Loucy (cell line): Measurements from ENCODE around the gene KCNJ3.

ENCODE experiments used
- EZH2phosphoT487 ChIP-seq: fragments of 200-600 bp; IDR thresholded peaks from 2 replicates; pipeline ENCODE4 v1.6.1; 2018; ENCODE audit warnings: antibody characterized with exemption, mild to moderate bottlenecking, moderate library complexity, borderline replicate concordance
- TF ChIP-seq, protein P1 (sequence below): fragments of 200-600 bp; sonication (generic); conservative IDR thresholded peaks from 2 replicates; pipeline ENCODE4 v1.5.1; 2014; ENCODE audit warnings: mild to moderate bottlenecking, antibody characterized with exemption, low read length

DNA sequence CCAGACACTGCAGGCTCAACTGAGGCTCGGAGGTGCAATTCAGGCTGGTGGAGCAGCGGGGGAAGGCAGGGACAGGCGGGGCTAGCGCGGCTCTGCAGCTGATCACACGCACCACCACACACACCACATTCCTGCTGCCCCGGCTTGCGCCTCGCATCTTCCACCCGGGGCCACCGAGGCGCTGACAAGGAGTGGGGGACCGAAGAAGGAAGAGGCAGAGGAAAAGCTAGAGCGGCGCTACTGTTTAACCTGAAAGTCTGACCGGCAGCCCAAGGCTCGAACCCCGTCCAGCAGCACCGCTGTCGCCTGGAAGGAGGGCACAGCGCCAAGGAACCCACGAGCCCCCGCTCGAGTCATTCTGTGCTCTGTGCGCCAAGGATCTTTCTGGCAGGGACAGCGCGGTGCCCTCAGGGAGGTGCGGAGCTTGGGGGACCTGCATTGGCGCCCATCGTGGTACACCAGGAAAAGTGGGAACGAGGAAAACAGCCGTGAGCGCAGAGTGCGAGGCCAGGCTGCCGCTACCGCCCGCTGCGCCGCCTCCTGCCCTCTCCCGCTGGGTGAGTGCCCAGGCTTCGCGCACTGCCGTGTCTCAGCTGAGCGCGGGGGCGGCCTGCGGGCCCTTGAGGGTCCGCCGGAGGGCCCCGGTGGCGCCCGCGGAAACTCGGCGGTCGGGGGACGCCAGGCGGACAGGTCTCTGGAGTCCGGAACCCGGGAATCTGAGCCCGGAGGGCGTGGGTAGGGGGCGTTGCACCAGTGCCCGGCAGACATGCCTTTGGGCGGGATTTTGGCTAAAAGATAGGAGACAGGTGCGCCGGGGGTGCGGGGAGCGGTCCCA is 860 bp upstream of the KCNJ3 start:
- TF ChIP-seq, protein P1, sequence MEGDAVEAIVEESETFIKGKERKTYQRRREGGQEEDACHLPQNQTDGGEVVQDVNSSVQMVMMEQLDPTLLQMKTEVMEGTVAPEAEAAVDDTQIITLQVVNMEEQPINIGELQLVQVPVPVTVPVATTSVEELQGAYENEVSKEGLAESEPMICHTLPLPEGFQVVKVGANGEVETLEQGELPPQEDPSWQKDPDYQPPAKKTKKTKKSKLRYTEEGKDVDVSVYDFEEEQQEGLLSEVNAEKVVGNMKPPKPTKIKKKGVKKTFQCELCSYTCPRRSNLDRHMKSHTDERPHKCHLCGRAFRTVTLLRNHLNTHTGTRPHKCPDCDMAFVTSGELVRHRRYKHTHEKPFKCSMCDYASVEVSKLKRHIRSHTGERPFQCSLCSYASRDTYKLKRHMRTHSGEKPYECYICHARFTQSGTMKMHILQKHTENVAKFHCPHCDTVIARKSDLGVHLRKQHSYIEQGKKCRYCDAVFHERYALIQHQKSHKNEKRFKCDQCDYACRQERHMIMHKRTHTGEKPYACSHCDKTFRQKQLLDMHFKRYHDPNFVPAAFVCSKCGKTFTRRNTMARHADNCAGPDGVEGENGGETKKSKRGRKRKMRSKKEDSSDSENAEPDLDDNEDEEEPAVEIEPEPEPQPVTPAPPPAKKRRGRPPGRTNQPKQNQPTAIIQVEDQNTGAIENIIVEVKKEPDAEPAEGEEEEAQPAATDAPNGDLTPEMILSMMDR: no peak
- TF ChIP-seq EZH2phosphoT487: no peak
